GM19328 (cell line): ENCODE measurements around the gene SLC25A29.
A peak's percentile ranks its signal among the peaks of the same experiment; 100 is the strongest.
"Not testable (repeated sequence)": the region's sequence is repeated elsewhere in the genome, so short reads cannot be mapped to it uniquely, and the experiment has no call there.

Experiments
- ATAC-seq: cut with Tn5 transposase; IDR thresholded peaks from one replicate; pipeline ENCODE4 v1.9.1; 2021; ENCODE audit warnings: mild to moderate bottlenecking, moderate library complexity; ENCODE audit not compliant: unreplicated experiment

Gene SLC25A29

GRCh38 chr14:100306101-100306997 lies at the start of gene SLC25A29:
Gene SLC25A29 (minus strand): TSS chr14:100306444. CDS start chr14:100306232, 212 bp downstream.
- peak; percentile 92 for ATAC-seq

GRCh38 chr14:100350986-100351385 lies 44.7 kb upstream of the SLC25A29 start:
- ATAC-seq, result no peak

- ATAC-seq, result no peak
These were observed 44.2 kb upstream of the SLC25A29 start for GRCh38 chr14:100350276-100350926.

- ATAC-seq, result no peak
These were observed 42.8 kb upstream of the SLC25A29 start for GRCh38 chr14:100348784-100349685.

- no peak for ATAC-seq
These were observed 42.0 kb upstream of the SLC25A29 start for GRCh38 chr14:100348253-100348729.

- no peak for ATAC-seq
These were observed 40.3 kb upstream of the SLC25A29 start for GRCh38 chr14:100346306-100347091.

GRCh38 chr14:100345711-100346110 lies 39.5 kb upstream of the SLC25A29 start:
- no peak for ATAC-seq

- not testable (repeated sequence) for ATAC-seq
These were observed 38.4 kb upstream of the SLC25A29 start for GRCh38 chr14:100344657-100345056.

- ATAC-seq, result not testable (repeated sequence)
These were observed 36.6 kb upstream of the SLC25A29 start for GRCh38 chr14:100342826-100343225.

- ATAC-seq, result no peak
These were observed 36.0 kb upstream of the SLC25A29 start for GRCh38 chr14:100342195-100342594.

GRCh38 chr14:100341301-100342031 lies 35.2 kb upstream of the SLC25A29 start:
- ATAC-seq, result no peak

- ATAC-seq, result no peak
These were observed 34.2 kb upstream of the SLC25A29 start for GRCh38 chr14:100340423-100340813.

GRCh38 chr14:100339766-100340422 lies 33.6 kb upstream of the SLC25A29 start:
- ATAC-seq, result no peak

GRCh38 chr14:100336618-100337530 lies 30.6 kb upstream of the SLC25A29 start:
- no peak for ATAC-seq

- ATAC-seq, result no peak
These were observed 28.7 kb upstream of the SLC25A29 start for GRCh38 chr14:100334904-100335303.

GRCh38 chr14:100333827-100334226 lies 27.6 kb upstream of the SLC25A29 start:
- no peak for ATAC-seq

GRCh38 chr14:100333311-100333710 lies 27.1 kb upstream of the SLC25A29 start:
- ATAC-seq, result no peak

- ATAC-seq, result no peak
These were observed 26.6 kb upstream of the SLC25A29 start for GRCh38 chr14:100332797-100333196.
